ENCODE measurements around the gene ACOXL. TPM values are rescaled to one million over a fixed set of nuclear protein-coding genes. Genes with fewer than 3 reads are reported as not detected.

The ACOXL gene
- total and polyA plus RNA-seq, 9 of the 15 experiments (the other 6 are each of a cell fraction or from before 2014, with no cell fraction given), result 0.31 to 0.56 TPM; not detected in 7

GRCh38 chr2:111034146-111034545, 301.8 kb downstream of the ACOXL start:
- FAIRE-seq (no peak), DNase-seq (ENCODE audit: extremely low read depth in 1 of 4, low spot score in 3 of 4) (no peak), ATAC-seq (no peak)
- Histone ChIP-seq H3K4me2 (ENCODE audit: insufficient read depth, low read length) (no peak overlapping the region), H3K9me3 (replicated peaks; ENCODE audit: control insufficient read depth, insufficient read depth, low read depth, low read length) (no peaks in the 10 kb centered on the region), H3K36me3 (ENCODE audit: control insufficient read depth, insufficient read depth, low read length) (no peaks in the 10 kb centered on the region), H3K4me3 (no peak overlapping the region), H3K9me1 (ENCODE audit: control insufficient read depth, insufficient read depth, low read length) (no peaks in the 10 kb centered on the region), H2AFZ (ENCODE audit: low read depth, low read length) (no peak overlapping the region), H3K79me2 (ENCODE audit: control insufficient read depth, insufficient read depth, low read length) (no peaks in the 10 kb centered on the region), H3K9ac (ENCODE audit: insufficient read depth in 1 of 2, low read depth in 2 of 2, low read length in 2 of 2) (no peak overlapping the region), H3K4me1 (replicated peaks in 1 of 2; ENCODE audit: control insufficient read depth in 2 of 2, insufficient read depth in 2 of 2, low read length in 2 of 2) (no peaks in the 10 kb centered on the region), H3K27ac (ENCODE audit: extremely low read depth, low read depth, low read length) (no peak overlapping the region), H4K20me1 (replicated peaks; ENCODE audit: control insufficient read depth, insufficient read depth, low read length) (no peaks in the 10 kb centered on the region; the same call in 1 of the 2 replicates), H3K27me3 (ENCODE audit: control insufficient read depth in 2 of 2, insufficient read depth in 2 of 2, low read length in 2 of 2) (peaks cover 42 to 54% of the 10 kb centered on the region in 2 experiments)
- TF ChIP-seq ZNF239 (CRISPR knock-in tag; IDR thresholded peaks at IDR 0.05) (no peak), ZZZ3 (IDR thresholded peaks at IDR 0.05) (no peak), THRAP3 (IDR thresholded peaks at IDR 0.05; ENCODE audit: borderline replicate concordance) (no peak), ZNF124 (CRISPR knock-in tag; IDR thresholded peaks at IDR 0.05) (no peak), ZKSCAN3 (CRISPR knock-in tag; IDR thresholded peaks at IDR 0.05) (no peak)
- TF ChIP-seq, protein P1, sequence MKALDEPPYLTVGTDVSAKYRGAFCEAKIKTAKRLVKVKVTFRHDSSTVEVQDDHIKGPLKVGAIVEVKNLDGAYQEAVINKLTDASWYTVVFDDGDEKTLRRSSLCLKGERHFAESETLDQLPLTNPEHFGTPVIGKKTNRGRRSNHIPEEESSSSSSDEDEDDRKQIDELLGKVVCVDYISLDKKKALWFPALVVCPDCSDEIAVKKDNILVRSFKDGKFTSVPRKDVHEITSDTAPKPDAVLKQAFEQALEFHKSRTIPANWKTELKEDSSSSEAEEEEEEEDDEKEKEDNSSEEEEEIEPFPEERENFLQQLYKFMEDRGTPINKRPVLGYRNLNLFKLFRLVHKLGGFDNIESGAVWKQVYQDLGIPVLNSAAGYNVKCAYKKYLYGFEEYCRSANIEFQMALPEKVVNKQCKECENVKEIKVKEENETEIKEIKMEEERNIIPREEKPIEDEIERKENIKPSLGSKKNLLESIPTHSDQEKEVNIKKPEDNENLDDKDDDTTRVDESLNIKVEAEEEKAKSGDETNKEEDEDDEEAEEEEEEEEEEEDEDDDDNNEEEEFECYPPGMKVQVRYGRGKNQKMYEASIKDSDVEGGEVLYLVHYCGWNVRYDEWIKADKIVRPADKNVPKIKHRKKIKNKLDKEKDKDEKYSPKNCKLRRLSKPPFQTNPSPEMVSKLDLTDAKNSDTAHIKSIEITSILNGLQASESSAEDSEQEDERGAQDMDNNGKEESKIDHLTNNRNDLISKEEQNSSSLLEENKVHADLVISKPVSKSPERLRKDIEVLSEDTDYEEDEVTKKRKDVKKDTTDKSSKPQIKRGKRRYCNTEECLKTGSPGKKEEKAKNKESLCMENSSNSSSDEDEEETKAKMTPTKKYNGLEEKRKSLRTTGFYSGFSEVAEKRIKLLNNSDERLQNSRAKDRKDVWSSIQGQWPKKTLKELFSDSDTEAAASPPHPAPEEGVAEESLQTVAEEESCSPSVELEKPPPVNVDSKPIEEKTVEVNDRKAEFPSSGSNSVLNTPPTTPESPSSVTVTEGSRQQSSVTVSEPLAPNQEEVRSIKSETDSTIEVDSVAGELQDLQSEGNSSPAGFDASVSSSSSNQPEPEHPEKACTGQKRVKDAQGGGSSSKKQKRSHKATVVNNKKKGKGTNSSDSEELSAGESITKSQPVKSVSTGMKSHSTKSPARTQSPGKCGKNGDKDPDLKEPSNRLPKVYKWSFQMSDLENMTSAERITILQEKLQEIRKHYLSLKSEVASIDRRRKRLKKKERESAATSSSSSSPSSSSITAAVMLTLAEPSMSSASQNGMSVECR (CRISPR knock-in tag; IDR thresholded peaks at IDR 0.05), result no peak
- TF ChIP-seq, protein P2, sequence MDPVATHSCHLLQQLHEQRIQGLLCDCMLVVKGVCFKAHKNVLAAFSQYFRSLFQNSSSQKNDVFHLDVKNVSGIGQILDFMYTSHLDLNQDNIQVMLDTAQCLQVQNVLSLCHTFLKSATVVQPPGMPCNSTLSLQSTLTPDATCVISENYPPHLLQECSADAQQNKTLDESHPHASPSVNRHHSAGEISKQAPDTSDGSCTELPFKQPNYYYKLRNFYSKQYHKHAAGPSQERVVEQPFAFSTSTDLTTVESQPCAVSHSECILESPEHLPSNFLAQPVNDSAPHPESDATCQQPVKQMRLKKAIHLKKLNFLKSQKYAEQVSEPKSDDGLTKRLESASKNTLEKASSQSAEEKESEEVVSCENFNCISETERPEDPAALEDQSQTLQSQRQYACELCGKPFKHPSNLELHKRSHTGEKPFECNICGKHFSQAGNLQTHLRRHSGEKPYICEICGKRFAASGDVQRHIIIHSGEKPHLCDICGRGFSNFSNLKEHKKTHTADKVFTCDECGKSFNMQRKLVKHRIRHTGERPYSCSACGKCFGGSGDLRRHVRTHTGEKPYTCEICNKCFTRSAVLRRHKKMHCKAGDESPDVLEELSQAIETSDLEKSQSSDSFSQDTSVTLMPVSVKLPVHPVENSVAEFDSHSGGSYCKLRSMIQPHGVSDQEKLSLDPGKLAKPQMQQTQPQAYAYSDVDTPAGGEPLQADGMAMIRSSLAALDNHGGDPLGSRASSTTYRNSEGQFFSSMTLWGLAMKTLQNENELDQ (CRISPR knock-in tag; IDR thresholded peaks at IDR 0.05; ENCODE audit: borderline replicate concordance), result no peak
- in situ Hi-C loops (cut with MboI) (no loop called here), intact Hi-C loops (cut with micrococcal nuclease) (no loop called here)
- WGBS (ENCODE audit: insufficient coverage, low coverage, missing lambda C conversion rate), result 3% methylated on average over 4 of the region's 4 CpGs
- ChIA-PET CTCF (ENCODE audit: low intra/inter-chr PET ratio) (no interaction called here), POLR2A (interaction anchor here (1.1 kb wide), 1 partner anchor 11 kb away, joined by 3 read pairs; no protein-coding TSS in a partner anchor)
- BruUV-seq (replicated peaks), result no TSS peak

All from K562 (cell line).